Spleen (tissue), 7 donors: ENCODE measurements around the gene NUP210.

Experiments
- CTCF ChIP-seq, 11 experiments: fragments of 200-600 bp in 7 of 11; fragments of 450-650 bp in 4 of 11; sonication (generic) in 4 of 11; IDR thresholded peaks in 8 of 11; conservative IDR thresholded peaks in 3 of 11; 1 replicate in 7 of 11; 2 replicates in 4 of 11; pipeline versions ENCODE4 v1.4.0 to v1.8.0; 2016 to 2021; ENCODE audit warnings: antibody characterized with exemption in 11 of 11, inconsistent platforms in 4 of 11, mild to moderate bottlenecking in 1 of 11
- POLR2A ChIP-seq, 3 donors: fragments of 450-650 bp; IDR thresholded peaks; one replicate each; pipeline ENCODE4 v1.5.1; 2017; ENCODE audit warnings: antibody characterized with exemption in 3 of 3, mild to moderate bottlenecking in 1 of 3
- POLR2AphosphoS5 ChIP-seq, 3 donors: sonication (generic); formaldehyde crosslinking; IDR thresholded peaks; one replicate each; pipeline ENCODE4 v1.5.1; 2017; ENCODE audit warnings: antibody characterized with exemption in 3 of 3
- donor health status: DM: no; HTN: no; CAD: no; lungs with moderate emphysema.
- donor health status: DM: no; HTN: no; CAD: no.
- donor health status: DM: no; HTN: no; CAD: no.

- no peak for TF ChIP-seq POLR2A (IDR thresholded peaks at IDR 0.05)
- TF ChIP-seq CTCF (IDR thresholded peaks at IDR 0.05 in 8 of 11, conservative IDR thresholded peaks at IDR 0.05 in 3 of 11), result no peak
- no peak for TF ChIP-seq POLR2AphosphoS5 (IDR thresholded peaks at IDR 0.05)
Measured at GRCh38 chr3:13457593-13457992, 37.5 kb upstream of the NUP210 start.
